Endodermal cell (in vitro differentiated cells): ENCODE data around the gene EFCAB11. TPM values are rescaled to one million over a fixed set of nuclear protein-coding genes. Genes with fewer than 3 reads are reported as not detected.
"Not testable (repeated sequence)": the region's sequence is repeated elsewhere in the genome, so short reads cannot be mapped to it uniquely, and the experiment has no call there.

Experiments
- DNase-seq: peaks from one replicate; pipeline ENCODE4 v3.0.0-alpha.2; 2017
- H3K27ac ChIP-seq: 2 replicates; pipeline ENCODE4 v1.5.1; 2013; ENCODE audit warnings: mild to moderate bottlenecking, low read depth, low read length, moderate library complexity
- H3K27me3 ChIP-seq: 2 replicates; pipeline ENCODE4 v1.6.1; 2013; ENCODE audit warnings: mild to moderate bottlenecking, low read length, moderate library complexity; ENCODE audit not compliant: insufficient read depth, control insufficient read depth, poor library complexity, severe bottlenecking
- H3K36me3 ChIP-seq: 2 replicates; pipeline ENCODE4 v1.7.0; 2013; ENCODE audit warnings: mild to moderate bottlenecking, low read length, moderate library complexity; ENCODE audit not compliant: control insufficient read depth, insufficient read depth
- H3K4me1 ChIP-seq: one replicate; pipeline ENCODE4 v1.7.0; 2013; ENCODE audit warnings: low read length; ENCODE audit not compliant: control insufficient read depth, insufficient read depth
- H3K4me3 ChIP-seq: 2 replicates; pipeline ENCODE4 v1.5.1; 2013; ENCODE audit warnings: mild to moderate bottlenecking, low read length, moderate library complexity
- H3K9ac ChIP-seq: 2 replicates; pipeline ENCODE4 v1.6.1; 2013; ENCODE audit warnings: mild to moderate bottlenecking, low read length, moderate library complexity; ENCODE audit not compliant: poor library complexity, severe bottlenecking; ENCODE audit errors: extremely low read depth
- H3K9me3 ChIP-seq: 2 replicates; pipeline ENCODE4 v1.6.1; 2013; ENCODE audit warnings: mild to moderate bottlenecking, low read length, moderate library complexity; ENCODE audit not compliant: control insufficient read depth
- H3K27ac Mint-ChIP-seq: 2 replicates; pipeline ENCODE4 v1.8.0; 2020; ENCODE audit warnings: mixed read lengths
- H3K27me3 Mint-ChIP-seq: 2 replicates; pipeline ENCODE4 v1.8.0; 2021; ENCODE audit warnings: mild to moderate bottlenecking, mixed read lengths; ENCODE audit not compliant: insufficient read depth
- H3K36me3 Mint-ChIP-seq: 2 replicates; pipeline ENCODE4 v1.8.0; 2020; ENCODE audit warnings: low read depth, mixed read lengths
- H3K4me1 Mint-ChIP-seq: 2 replicates; pipeline ENCODE4 v1.8.0; 2020; ENCODE audit warnings: mixed read lengths
- H3K4me3 Mint-ChIP-seq: 2 replicates; pipeline ENCODE4 v1.8.0; 2020; ENCODE audit warnings: mild to moderate bottlenecking, moderate library complexity, mixed read lengths
- H3K9me3 Mint-ChIP-seq: 2 replicates; pipeline ENCODE4 v1.8.0; 2020; ENCODE audit warnings: mild to moderate bottlenecking, mixed read lengths
- WGBS, 2 experiments: methylation state at CpG; one replicate each; pipeline versions ENCODE4 v1.1.5 to v1.1.7; 2013; ENCODE audit warnings: missing lambda C conversion rate in 2 of 2, mixed read lengths in 1 of 2; ENCODE audit not compliant: insufficient coverage in 1 of 2, insufficient read length in 1 of 2; 5-methylcytosine and 5-hydroxymethylcytosine counted together
- total RNA-seq, 2 donors: library from RNA; stranded (reverse); fragmentation: NEBNext Ultra II Directional in 1 of 2; extraction: Animal tissue kit (Norgen Biotek cat#: 25700) in 1 of 2; gene quantifications; 2 replicates in 1 of 2; 3 replicates in 1 of 2; pipeline ENCODE4 v1.2.1, GENCODE V29; 2021
- TF ChIP-seq, protein P1 (sequence below): fragments of 200-600 bp; sonication (generic); conservative IDR thresholded peaks from 2 replicates; pipeline ENCODE4 v1.5.0; 2021; ENCODE audit warnings: antibody characterized with exemption, mild to moderate bottlenecking

EFCAB11 gene
- total RNA-seq, 2 donors from 2014 or later = 23.8 to 47.6 TPM

DNA sequence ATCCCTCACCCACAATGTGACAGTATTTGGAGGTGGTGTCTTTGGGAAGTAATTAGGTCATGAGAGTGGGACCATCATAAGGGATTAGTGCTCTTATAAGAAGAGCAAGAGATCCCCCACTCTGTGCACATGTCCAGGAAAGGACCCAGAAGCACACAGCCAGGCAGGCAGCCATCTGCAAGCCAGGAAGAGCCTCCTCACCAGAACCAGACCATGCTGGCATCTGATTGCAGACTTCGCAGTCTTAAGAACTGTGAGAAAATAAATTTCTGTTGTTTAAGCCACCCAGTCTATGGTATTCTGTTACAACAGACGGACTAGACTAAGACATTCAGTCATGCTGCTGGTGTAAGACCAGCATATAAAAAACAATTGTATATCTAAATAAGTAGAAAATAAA lies 69.8 kb downstream of the EFCAB11 start:
- no peak overlapping the region for H3K27ac ChIP-seq
- Mint-ChIP-seq H3K9me3 (no peaks in the 10 kb centered on the region), H3K4me3 (no peak overlapping the region), H3K36me3 (no peaks in the 10 kb centered on the region), H3K27ac (no peak overlapping the region), H3K27me3 (no peaks in the 10 kb centered on the region), H3K4me1 (no peaks in the 10 kb centered on the region)
- H3K27me3 ChIP-seq = no peaks in the 10 kb centered on the region
- TF ChIP-seq, protein P1, sequence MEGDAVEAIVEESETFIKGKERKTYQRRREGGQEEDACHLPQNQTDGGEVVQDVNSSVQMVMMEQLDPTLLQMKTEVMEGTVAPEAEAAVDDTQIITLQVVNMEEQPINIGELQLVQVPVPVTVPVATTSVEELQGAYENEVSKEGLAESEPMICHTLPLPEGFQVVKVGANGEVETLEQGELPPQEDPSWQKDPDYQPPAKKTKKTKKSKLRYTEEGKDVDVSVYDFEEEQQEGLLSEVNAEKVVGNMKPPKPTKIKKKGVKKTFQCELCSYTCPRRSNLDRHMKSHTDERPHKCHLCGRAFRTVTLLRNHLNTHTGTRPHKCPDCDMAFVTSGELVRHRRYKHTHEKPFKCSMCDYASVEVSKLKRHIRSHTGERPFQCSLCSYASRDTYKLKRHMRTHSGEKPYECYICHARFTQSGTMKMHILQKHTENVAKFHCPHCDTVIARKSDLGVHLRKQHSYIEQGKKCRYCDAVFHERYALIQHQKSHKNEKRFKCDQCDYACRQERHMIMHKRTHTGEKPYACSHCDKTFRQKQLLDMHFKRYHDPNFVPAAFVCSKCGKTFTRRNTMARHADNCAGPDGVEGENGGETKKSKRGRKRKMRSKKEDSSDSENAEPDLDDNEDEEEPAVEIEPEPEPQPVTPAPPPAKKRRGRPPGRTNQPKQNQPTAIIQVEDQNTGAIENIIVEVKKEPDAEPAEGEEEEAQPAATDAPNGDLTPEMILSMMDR = no peak
- no peaks in the 10 kb centered on the region for H3K36me3 ChIP-seq
- no peak overlapping the region for H3K9ac ChIP-seq
- DNase-seq = no peak
- 97 to 100% methylated on average over 1 to 2 of the region's 2 CpGs for WGBS, 2 experiments
- no peak overlapping the region for H3K4me3 ChIP-seq
- H3K9me3 ChIP-seq = no peaks in the 10 kb centered on the region
- no peaks in the 10 kb centered on the region for H3K4me1 ChIP-seq

DNA sequence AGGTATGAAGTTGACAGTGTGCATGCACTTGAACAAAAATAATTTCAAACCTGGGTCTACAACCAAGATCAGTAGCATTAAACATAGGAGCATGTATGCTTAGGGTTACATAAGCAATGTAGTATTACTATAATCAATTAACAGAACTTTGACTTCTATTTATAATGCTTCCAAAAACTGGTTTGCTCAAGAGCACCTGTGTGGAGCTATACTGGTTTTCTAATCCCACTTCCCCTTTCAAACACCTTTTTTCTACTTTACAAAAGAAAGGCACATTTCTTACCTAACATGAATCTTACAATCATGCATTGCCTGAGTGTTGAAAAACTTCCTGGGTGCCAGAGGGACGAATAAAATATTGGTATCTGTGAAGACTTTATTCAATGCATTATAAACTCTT lies 72.7 kb downstream of the EFCAB11 start:
- Histone ChIP-seq H3K9ac (no peak overlapping the region), H3K27ac (no peak overlapping the region), H3K4me3 (no peak overlapping the region), H3K4me1 (no peaks in the 10 kb centered on the region), H3K27me3 (no peaks in the 10 kb centered on the region), H3K9me3 (no peaks in the 10 kb centered on the region), H3K36me3 (no peaks in the 10 kb centered on the region)
- DNase-seq = no peak
- H3K4me1 Mint-ChIP-seq = no peaks in the 10 kb centered on the region
- H3K27me3 Mint-ChIP-seq = no peaks in the 10 kb centered on the region
- WGBS, 2 experiments = 88% methylated on average over 1 of the region's 1 CpG; no CpG with 5 or more reads in 1 of the 2 experiments
- H3K9me3 Mint-ChIP-seq = no peaks in the 10 kb centered on the region
- H3K36me3 Mint-ChIP-seq = no peaks in the 10 kb centered on the region
- H3K27ac Mint-ChIP-seq = no peak overlapping the region
- TF ChIP-seq, protein P1 = no peak
- no peak overlapping the region for H3K4me3 Mint-ChIP-seq

DNA sequence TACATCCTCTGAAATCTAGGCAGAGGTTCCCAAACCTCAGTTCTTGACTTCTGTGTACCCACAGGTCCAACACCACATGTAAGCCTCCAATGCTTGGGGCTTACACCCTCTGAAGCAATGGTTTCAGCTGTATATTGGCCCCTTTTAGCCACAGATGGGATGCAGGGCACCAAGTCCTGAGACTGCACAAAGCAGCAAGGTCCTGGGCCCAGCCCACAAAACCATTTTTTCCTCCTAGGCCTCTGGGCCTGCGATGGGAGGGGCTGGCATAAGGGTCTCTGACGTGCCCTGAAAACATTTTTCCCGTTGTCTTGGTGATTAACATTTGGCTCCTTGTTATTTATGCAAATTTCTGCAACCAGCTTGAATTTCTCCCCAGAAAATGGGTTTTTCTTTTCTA lies 80.4 kb downstream of the EFCAB11 start:
- H3K9me3 Mint-ChIP-seq = peaks cover 37% of the 10 kb centered on the region
- H3K4me3 Mint-ChIP-seq, H3K36me3 ChIP-seq, H3K9ac ChIP-seq, H3K27ac ChIP-seq, H3K27me3 ChIP-seq, H3K27me3 Mint-ChIP-seq, H3K4me1 ChIP-seq, H3K4me3 ChIP-seq, H3K4me1 Mint-ChIP-seq, H3K27ac Mint-ChIP-seq, DNase-seq: not testable (repeated sequence)
- 84 to 87% methylated on average over 3 of the region's 3 CpGs for WGBS, 2 experiments
- peaks cover 35% of the 10 kb centered on the region for H3K9me3 ChIP-seq
- peaks cover 38% of the 10 kb centered on the region for H3K36me3 Mint-ChIP-seq

DNA sequence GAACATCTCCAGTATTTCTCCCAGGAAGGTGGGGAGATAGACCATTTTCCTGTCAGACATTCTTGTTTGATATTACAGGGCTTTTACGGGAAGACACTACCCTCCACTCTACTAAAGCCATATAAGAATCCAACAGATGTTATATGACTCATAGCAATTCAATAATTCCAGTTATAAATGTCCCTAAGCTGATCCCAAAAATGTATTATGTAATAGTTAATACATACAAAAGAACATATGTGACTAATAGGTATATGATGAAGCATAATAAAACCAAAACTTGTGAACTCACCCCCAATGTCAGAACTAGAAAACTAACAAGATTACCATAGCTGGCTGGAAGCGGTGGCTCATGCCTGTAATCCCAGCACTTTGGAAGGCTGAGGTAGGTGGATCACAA lies 84.2 kb downstream of the EFCAB11 start:
- Histone ChIP-seq H3K27me3 (no peaks in the 10 kb centered on the region), H3K9ac (no peak overlapping the region), H3K9me3 (peaks cover 40% of the 10 kb centered on the region), H3K36me3 (no peaks in the 10 kb centered on the region), H3K4me3 (no peak overlapping the region), H3K4me1 (no peaks in the 10 kb centered on the region), H3K27ac (no peak overlapping the region)
- H3K4me1 Mint-ChIP-seq = peaks cover 6% of the 10 kb centered on the region
- no peak overlapping the region for H3K27ac Mint-ChIP-seq
- H3K4me3 Mint-ChIP-seq = no peak overlapping the region
- no peaks in the 10 kb centered on the region for H3K27me3 Mint-ChIP-seq
- TF ChIP-seq, protein P1 = no peak
- 94 to 100% methylated on average over 1 to 2 of the region's 2 CpGs for WGBS, 2 experiments
- no peak for DNase-seq
- H3K9me3 Mint-ChIP-seq = peaks cover 48% of the 10 kb centered on the region
- H3K36me3 Mint-ChIP-seq = peaks cover 50% of the 10 kb centered on the region
